Measurements from ENCODE around the gene ABCD1.
A peak's percentile ranks its signal among the peaks of the same experiment; 100 is the strongest.

Gene ABCD1

GRCh38 chrX:153762626-153763173, 38.0 kb downstream of the ABCD1 start:
- no peak for DNase-seq (ENCODE audit: low read depth)

GRCh38 chrX:153763298-153763932, 38.8 kb downstream of the ABCD1 start:
- DNase-seq (ENCODE audit: low read depth) = no peak

- peak; percentile 39 for DNase-seq (ENCODE audit: low read depth)
These were observed 39.5 kb downstream of the ABCD1 start, which contains the start of gene PLXNB3 for GRCh38 chrX:153763989-153764755. Gene PLXNB3, plus strand, starts transcription at chrX:153764249. Its CDS starts 1,287 bp downstream, at chrX:153765536.

- DNase-seq (ENCODE audit: low read depth) = no peak
These were observed 40.1 kb downstream of the ABCD1 start for GRCh38 chrX:153764786-153765137.

DNA sequence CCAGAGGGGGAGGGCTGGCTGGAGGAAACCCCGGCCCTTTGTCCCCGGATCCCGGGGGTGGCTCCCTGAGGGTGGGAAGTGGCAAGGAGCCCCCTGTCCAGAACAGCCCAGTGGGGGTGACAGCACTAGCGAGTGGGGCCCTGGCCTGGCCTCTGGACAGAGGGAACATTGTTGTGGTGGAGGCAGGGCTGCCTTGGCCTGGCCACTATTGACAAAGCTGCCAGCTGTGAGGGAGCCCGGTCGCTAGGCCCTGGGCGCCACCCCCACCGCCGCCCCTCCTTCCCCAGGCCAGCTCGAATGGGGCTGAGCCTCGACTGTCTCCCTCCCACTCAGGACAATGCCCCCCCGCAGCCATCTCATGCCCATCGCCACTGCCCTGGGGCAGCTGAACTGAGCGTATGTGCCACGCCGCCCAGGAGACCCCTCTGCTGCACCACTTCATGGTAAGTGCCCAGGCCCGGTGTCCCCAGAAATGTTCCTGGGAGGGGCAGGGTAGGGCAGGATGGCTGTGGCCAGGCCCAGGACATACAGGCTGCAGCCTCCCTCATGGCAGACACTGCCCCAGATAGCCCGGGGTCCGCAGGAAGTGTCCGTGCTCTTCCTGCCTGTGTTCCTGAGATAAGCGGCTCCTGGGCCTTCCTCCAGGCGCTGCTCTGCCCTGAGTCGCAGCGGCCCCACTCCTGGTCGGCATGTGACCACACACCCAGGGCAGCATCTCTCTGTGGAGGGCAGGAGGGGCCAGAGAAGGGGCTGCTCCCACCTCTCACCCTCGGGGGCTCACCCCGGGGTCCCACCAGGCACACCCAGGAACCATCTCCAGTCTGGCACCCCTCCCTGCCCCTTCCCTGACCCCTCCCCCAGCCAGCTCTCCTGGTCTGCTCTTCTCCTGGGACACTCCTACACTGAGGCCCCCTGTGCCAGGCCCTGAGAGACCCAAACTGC, 40.8 kb downstream of the ABCD1 start:
- DNase-seq (ENCODE audit: low read depth) = no peak

GRCh38 chrX:153766098-153766817, 41.6 kb downstream of the ABCD1 start:
- no peak for DNase-seq (ENCODE audit: low read depth)

DNA sequence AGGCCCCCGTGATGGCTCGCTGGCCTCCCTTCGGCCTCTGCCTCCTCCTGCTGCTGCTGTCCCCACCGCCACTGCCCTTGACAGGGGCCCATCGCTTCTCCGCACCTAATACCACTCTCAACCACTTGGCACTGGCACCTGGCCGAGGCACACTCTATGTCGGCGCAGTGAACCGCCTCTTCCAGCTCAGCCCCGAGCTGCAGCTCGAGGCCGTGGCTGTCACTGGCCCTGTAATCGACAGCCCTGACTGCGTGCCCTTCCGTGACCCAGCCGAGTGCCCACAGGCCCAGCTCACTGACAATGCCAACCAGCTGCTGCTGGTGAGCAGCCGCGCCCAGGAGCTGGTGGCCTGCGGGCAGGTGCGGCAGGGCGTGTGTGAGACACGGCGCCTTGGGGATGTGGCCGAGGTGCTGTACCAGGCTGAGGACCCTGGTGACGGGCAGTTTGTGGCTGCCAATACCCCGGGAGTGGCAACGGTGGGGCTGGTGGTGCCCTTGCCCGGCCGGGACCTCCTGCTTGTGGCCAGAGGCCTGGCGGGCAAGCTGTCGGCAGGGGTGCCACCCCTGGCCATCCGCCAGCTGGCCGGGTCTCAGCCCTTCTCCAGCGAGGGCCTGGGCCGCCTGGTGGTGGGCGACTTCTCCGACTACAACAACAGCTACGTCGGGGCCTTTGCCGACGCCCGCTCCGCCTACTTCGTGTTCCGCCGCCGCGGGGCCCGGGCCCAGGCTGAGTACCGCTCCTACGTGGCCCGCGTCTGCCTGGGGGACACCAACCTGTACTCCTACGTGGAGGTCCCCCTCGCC, 42.4 kb downstream of the ABCD1 start:
- no peak for DNase-seq (ENCODE audit: low read depth)

DNA sequence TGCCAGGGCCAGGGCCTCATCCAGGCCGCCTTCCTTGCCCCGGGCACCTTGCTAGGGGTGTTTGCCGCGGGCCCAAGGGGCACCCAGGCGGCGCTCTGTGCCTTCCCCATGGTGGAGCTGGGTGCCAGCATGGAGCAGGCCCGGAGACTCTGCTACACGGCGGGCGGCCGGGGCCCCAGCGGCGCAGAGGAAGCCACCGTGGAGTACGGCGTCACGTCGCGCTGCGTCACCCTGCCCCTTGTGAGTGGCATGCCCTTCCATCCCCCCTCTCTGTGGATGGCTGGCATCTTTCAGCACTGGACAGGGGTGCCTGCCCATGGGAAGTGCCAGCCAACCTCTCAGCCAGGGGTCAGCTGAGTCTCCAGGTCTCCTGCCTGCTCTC, 43.0 kb downstream of the ABCD1 start:
- DNase-seq (ENCODE audit: low read depth) = no peak

DNA sequence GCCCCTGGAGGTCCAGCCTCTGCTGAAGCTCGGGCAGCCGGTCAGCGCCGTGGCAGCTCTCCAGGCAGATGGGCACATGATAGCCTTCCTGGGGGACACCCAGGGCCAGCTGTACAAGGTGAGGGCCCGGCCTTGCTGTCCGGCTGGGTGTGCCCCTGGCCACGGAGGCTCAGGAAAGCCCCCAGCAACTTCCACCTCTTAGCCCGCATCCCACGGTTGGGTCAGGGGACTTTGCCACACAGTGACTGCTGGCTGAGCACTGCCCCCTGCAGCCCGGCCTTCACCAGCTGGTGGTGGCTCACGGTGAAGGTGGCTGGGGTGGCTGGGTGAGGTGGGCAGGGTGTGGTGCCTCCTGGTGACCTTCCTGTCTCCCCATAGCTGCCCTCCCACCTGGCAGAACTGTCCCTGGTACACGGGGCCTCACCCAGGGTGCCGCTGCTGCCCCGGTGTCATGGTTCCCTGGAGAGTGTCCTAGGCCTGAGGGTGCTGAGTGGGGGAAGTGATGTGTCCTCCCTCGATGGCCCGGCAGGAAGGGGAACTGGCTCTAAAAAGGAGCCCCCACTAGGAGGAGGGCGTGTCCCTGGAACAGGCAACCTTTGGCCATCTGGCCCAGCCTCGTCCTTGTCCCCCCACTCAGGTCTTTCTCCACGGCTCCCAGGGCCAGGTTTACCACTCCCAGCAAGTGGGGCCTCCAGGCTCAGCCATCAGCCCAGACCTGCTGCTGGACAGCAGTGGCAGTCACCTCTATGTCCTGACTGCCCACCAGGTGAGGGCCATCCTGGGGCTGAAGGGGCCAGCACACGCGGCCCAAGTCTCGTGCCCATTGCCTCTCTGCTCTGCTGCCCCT, 43.9 kb downstream of the ABCD1 start:
- DNase-seq (ENCODE audit: low read depth) = no peak

GRCh38 chrX:153769158-153769864, 44.7 kb downstream of the ABCD1 start:
- no peak for DNase-seq (ENCODE audit: low read depth)

DNA sequence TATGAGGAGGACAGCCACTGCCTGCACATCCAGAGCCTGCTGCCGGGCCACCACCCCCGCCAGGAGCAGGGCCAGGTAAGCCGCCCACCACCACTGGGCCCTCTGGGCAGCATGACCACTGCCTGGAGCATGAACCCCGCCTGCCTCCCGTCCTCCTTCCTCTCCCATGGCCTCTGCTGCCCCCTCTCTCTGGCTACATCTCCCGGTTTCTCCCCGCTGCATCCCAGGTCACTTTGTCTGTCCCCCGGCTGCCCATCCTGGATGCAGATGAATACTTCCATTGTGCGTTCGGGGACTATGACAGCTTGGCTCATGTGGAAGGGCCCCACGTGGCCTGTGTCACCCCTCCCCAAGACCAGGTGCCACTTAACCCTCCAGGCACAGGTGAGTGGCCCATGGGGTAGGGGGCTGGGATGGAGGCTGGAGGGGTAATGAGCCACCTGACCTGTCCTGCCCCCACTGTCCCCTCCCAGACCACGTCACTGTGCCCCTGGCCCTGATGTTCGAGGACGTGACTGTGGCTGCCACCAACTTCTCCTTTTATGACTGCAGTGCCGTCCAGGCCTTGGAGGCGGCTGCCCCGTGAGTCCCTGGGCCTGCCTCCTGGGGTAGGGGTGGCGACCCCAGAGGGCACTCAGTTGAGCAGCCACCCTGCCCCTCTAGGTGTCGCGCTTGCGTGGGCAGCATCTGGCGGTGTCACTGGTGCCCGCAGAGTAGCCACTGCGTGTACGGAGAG, 45.4 kb downstream of the ABCD1 start:
- DNase-seq (ENCODE audit: low read depth) = no peak

- DNase-seq (ENCODE audit: low read depth) = no peak
These were observed 46.2 kb downstream of the ABCD1 start for GRCh38 chrX:153770601-153771414.

GRCh38 chrX:153771415-153772315, 47.0 kb downstream of the ABCD1 start:
- no peak for DNase-seq (ENCODE audit: low read depth)

DNA sequence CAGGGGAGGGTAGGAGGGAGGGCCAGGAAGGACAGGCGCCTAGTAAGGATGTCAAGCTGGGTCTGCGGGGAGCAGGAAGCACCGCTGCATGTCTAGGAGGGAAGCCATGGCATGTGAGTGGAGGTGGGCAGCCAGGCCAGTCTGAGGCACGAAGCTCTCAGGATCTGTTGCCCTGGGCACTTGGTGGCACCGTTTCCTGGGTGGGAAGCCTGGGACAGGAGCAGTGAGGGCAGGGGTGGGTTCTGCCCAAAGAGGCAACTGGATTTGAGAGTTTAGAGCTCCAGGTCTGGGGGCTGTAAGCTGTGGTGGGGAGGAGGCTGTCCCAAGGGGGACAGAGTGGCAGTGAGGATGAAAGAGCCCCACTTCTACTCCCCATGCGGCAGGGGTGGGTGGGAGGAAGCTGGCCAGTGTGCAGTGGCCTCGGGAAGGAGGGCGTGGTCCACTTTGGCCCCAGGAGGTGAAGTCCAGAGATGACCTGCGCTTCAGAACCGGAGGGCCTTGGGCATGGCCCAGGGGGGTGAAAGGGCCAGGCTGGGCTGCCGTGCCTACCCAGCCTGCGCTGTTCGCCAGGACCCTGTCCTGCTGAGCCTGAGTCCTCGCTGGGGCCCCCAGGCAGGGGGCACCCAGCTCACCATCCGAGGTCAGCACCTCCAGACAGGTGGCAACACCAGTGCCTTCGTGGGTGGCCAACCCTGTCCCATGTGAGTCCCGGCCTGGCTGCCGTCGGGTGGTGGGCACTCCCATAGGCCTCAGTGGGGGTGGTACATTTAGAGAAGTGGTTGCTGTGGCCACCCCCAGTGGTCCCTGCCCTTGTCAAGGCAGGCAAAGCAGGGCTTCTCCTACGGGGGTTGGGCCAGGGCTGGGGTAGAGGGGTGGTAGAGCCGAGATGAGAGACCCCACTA, 47.9 kb downstream of the ABCD1 start:
- DNase-seq (ENCODE audit: low read depth) = no peak

GRCh38 chrX:153773218-153773611, 48.6 kb downstream of the ABCD1 start:
- no peak for DNase-seq (ENCODE audit: low read depth)

Measured in stimulated activated CD8-positive, alpha-beta memory T cell treated with anti-CD3 and anti-CD28 coated beads, Interleukin-15, amount 100 ng/mL, for 1 hour (primary cell).